Measurements from ENCODE around the gene ABCB11.

- TF ChIP-seq POLR2AphosphoS5 (IDR thresholded peaks at IDR 0.05; ENCODE audit: insufficient read depth, low read depth, low read length) (no peak), POLR2A (IDR thresholded peaks at IDR 0.05; ENCODE audit: low read depth, low read length) (no peak), EZH2 (IDR thresholded peaks at IDR 0.05; ENCODE audit: borderline replicate concordance, low read depth, low read length, severe bottlenecking) (no peak)
- TF ChIP-seq, protein P1, sequence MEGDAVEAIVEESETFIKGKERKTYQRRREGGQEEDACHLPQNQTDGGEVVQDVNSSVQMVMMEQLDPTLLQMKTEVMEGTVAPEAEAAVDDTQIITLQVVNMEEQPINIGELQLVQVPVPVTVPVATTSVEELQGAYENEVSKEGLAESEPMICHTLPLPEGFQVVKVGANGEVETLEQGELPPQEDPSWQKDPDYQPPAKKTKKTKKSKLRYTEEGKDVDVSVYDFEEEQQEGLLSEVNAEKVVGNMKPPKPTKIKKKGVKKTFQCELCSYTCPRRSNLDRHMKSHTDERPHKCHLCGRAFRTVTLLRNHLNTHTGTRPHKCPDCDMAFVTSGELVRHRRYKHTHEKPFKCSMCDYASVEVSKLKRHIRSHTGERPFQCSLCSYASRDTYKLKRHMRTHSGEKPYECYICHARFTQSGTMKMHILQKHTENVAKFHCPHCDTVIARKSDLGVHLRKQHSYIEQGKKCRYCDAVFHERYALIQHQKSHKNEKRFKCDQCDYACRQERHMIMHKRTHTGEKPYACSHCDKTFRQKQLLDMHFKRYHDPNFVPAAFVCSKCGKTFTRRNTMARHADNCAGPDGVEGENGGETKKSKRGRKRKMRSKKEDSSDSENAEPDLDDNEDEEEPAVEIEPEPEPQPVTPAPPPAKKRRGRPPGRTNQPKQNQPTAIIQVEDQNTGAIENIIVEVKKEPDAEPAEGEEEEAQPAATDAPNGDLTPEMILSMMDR (IDR thresholded peaks at IDR 0.05; ENCODE audit: extremely low read depth in 1 of 2, insufficient read depth in 1 of 2, low read depth in 1 of 2, low read length in 2 of 2): no peak
These were observed 126.8 kb downstream of the ABCB11 start for GRCh38 chr2:168904358-168904757.

Measured in endothelial cell of umbilical vein (primary cell).